ENCODE measurements around the gene ANGPTL4. TPM values are rescaled to one million over a fixed set of nuclear protein-coding genes. Genes with fewer than 3 reads are reported as not detected.
A peak's percentile ranks its signal among the peaks of the same experiment; 100 is the strongest.
"Not testable (repeated sequence)": the region's sequence is repeated elsewhere in the genome, so short reads cannot be mapped to it uniquely, and the experiment has no call there.

Gene ANGPTL4
- total RNA-seq, 1 donor from 2014 or later: 11.7 TPM

DNA sequence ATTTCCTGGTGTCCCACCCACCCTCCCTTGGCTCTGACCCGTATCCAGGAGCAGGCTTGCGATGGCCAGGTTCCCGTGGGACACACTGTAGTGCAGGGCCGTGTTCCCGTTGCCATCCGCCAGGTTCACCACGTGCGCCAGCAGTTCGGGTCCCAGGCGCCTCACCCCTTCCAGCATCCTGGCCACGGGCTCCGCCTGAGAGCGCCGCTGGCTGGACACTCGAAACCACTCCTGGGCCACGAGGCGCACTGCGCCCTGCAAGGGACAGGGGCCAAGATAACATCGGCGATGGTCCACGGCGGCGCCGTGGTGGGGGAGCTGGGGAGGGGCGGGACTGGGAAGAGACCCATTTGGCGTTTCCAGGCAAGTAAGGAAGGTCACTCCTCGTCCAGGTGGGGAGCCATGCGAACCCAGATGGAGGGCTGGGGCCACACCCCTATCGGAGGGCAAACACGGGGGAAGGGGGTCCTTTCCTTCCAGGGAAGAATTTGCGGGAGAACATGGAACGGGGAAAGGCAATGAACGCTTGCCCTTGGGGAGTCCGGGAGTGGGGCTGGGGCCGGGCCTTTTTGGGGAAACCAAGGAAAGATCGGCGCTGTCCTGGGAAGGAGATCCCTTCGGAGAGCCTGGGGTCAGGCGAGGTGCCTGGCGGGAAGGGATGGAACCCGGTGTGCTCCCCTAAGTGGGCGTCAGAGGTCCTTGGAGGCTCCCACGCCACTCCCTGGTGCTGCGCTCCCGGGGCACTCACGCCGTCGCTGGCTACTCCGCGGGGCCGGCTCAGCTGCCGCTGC, 30.8 kb upstream of the ANGPTL4 start:
- peak; percentile 66 for DNase-seq
- intact Hi-C loops (cut with micrococcal nuclease): no loop called here
- ATAC-seq: peak; percentile 38

DNA sequence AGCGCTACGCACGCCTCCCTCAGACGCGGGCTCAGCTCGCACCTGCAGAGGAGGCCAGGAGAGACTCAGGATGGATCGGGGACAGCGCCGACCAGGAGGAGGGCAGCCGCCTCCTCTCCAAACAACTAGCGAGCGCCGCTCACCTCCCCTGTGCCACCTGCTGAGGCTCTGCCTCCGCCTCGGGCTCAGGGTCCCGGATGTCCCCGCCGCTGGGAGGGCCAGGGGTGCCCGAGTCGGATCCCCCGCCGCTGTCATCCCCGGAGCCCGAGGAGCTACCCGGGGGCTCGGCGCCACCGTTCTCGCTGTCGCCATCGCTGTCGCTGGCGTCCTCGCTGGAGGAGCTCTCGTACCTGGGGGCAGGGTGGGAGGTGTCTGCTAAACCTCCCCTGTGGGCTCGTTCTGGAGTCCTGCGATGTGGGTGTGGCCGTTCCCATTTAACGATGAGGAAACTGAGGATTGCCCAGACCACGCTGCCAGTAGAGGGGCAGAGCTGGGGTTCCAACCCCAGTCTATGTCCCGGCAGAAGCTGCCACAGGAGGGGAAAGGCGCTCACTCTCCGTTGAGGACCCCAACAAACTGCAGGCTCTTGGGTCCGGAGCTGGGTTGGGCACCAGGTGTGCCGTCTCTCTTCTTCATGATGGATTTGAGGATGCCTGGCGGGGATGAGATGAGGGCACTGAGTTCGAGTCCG, 30.0 kb upstream of the ANGPTL4 start:
- intact Hi-C loops (cut with micrococcal nuclease): no loop called here
- DNase-seq (no peak), ATAC-seq (no peak)

DNA sequence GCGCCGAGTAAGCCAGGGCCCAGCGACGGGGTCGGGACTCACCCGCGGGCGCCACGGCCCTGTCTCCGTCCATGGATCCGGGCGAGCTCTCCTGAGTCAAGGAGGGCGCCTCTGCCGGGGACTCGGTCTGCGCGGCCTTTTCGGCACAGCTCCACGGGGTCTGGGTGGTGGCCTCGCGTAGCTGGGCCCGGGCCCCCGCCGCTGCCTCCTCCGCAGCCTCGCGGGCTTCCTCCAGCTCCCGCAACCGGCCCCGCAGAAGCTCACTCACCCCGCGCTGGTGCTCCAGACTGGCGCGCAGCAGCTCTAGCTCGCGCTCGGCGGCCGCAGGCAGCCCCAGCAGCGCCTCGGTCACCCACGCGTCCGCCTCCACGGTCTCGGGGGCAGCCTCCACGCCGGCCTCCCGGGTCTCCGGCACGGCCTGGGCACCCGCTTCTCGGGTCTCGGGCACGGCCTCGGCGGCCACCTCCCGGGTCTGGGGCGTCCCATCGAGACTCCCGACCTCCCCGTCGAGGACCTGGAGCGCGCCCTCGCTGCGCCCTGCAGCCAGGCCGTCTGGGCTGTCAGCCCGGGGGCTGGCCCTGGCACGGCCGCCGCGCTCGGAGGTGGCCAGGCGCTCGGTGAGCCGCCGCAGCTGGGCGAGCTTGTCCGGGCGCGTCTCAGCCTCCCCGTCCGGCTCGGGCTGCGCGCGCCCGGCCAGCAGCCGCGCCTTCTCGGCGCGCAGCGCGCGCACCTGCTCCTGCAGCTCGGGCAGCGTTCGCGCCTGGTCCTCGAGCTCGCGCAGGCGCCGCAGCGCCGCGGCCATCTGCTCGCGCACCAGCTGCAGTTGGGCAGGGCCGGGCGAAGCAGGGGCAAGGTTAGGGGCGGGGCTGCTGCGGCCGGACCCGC, 29.3 kb upstream of the ANGPTL4 start:
- DNase-seq (peak; percentile 74), ATAC-seq (peak; percentile 73)

DNA sequence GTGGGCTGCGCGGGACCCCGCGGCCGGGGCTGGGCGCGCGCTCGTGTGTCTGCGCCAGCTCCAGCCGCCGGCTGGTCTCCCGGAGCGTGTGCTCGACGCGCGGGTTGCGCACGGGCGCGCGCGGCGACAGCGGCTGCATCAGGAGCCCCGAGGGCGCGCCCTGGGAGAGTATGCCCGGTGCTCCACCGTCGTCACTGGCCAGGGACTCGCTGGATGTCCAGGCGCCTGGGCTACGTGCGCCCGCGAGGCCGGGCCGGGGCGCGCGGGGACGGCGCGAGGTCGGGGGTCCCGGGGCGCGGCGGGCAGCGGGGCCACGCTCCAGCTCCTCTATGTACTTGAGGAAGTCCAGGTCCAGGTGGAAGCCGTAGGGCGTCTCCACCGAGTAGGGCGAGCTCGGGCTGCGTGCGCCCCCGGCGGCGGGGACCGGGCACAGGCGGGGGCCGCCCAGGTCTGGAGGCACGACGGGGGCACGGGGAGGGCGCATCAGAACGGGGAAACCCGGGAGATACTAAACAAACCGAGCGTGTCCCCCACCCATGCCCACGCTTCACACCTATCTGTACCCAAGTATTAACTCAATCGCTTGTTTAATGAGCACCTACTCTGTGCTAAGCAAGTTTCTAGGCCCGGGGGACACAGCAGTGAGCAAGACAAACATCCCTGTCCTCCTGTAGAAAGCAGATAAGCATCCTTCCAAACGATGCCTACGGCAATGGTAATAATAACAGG, 28.4 kb upstream of the ANGPTL4 start:
- intact Hi-C loops (cut with micrococcal nuclease): no loop called here
- DNase-seq (no peak), ATAC-seq (no peak)

More for the DNA sequence above, 29.3 kb upstream of the ANGPTL4 start:
- intact Hi-C loops (cut with micrococcal nuclease): no loop called here

DNA sequence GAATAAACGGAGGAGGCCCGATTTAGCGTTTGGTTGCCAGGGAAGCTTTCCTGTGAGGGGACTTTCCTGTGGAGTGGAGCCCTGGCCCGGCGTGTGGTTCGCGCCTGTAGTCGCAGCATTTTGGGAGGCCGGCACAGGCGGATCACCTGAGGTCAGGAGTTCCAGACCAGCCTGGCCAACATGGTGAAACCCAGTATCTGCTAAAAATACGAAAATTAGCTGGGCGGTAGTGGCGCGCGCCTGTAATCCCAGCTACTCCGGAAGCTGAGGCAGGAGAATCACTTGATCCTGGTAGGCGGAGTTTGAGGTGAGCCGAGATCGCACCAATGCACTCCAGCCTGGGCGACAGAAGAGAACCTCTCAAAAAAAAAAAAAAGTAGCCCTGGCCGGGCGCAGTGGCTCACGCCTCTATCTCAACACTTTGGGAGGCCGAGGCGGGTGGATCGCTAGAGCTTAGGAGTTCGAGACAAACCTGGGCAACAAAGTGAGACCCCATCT, 27.8 kb upstream of the ANGPTL4 start:
- no peak for DNase-seq
- ATAC-seq: no peak
- intact Hi-C loops (cut with micrococcal nuclease): no loop called here

DNA sequence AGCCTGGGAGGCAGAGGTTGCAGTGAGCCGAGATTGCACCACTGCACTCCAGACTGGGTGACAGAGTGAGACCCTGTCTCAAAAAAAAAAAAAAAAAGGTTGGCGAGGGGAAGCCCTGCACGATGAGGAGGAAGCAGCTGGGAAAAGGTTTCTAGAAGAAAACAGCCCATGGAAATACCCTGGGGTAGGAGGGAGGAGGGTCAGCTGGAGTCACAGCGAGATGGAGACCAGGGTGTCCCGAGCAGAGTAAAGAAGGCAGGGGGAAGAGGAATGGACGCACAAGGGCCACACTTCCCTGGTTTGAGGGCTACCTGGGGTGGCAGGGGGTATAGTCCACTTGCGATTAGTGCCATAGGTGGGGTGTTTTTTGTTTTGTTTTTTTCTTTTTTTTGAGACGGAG, 27.3 kb upstream of the ANGPTL4 start:
- DNase-seq (no peak), ATAC-seq (no peak)
- intact Hi-C loops (cut with micrococcal nuclease): no loop called here

DNA sequence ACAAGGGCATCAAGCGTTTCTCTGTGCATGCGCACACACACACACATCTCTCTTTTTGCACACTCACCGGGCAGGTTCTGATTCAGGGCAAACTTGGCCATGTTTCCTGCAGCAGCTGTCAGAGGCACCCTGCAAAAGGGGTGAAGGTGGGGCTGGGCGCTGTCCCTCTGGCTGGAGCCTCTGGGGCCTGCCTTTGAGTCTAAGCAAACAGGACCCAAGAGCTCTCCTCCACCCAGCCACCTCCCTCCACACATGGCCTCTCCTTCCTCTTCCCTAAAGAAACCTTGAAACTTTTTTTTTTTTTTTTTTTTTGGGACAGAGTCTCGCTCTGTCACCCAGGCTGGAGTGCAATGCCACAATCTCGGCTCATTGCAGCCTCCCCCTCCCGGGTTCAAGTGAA, 26.2 kb upstream of the ANGPTL4 start:
- intact Hi-C loops (cut with micrococcal nuclease): no loop called here
- DNase-seq: no peak
- ATAC-seq: no peak

DNA sequence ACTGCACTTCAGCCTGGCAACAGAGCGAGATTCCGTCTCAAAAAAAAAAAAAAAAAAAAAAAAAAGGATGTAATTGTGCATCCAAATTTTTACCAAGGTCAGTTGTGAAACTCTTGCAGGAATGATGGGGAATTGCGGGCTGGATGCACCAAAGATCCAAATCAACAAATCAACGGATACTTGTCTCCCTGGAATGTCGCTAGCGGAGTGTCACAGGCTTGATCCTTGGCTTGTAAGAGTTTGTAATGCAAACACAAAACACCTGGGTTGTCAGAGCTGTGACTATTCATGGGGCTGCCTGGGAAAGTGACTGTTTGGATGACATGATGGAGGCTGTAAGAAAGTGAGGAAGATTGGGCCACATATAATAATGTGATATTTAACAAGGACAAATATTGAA, 25.1 kb upstream of the ANGPTL4 start:
- DNase-seq (no peak), ATAC-seq (no peak)
- intact Hi-C loops (cut with micrococcal nuclease): no loop called here

DNA sequence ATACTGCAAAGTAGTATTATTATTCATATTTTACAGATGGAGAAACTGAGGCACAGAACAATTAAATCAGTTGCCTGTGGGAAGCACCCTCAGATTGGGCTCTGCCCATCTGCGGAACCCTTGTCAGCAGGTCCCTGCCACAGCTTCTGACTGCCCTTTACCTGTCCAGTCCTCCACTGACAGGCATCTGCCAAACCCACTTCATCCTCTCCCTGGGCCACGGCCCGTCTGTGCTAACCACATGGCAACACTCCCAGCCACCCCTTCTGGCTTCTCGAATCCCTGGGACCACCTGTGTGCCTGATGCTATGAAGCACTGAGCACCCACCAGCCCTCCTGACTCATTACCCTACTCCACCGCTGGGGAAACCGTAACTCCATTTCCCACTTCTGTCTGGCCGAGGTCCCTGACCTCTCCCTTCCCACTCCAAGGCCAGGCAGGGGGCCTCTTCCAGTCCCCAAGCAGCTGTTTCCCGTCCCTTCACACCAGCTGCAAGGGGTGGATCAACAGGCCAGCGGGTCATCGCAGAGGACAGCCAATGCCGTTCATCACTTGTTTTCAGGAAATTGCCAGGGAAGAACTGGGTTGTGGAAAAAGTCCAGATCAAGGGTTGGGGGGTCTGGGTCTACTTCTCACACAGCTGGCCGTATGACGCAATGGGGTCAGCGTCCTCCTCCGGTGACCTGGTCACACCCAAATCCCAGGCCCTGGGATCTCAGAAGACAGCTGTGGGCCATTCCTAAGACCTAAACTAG, 23.4 kb upstream of the ANGPTL4 start:
- peak; percentile 72 for ATAC-seq
- intact Hi-C loops (cut with micrococcal nuclease): no loop called here
- DNase-seq: peak; percentile 81

DNA sequence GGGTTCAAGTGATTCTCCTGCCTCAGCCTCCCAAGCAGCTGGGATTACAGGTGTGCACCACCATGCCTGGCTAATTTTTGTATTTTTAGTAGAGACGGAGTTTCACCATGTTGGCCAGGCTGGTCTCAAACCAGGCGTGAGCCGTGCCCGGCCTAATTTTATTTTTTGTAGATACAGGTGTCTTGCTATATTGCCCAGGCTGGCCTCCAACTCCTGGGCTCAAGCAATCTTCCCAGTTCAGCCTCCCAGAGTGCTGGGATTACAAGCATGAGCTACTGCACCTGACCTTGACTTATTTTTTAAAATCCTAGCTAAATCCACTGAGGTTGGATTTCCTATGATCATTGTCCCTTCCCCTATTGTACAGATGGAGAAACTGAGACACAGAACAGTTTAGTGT, 22.5 kb upstream of the ANGPTL4 start:
- intact Hi-C loops (cut with micrococcal nuclease); DNase-seq; ATAC-seq: not testable (repeated sequence)

DNA sequence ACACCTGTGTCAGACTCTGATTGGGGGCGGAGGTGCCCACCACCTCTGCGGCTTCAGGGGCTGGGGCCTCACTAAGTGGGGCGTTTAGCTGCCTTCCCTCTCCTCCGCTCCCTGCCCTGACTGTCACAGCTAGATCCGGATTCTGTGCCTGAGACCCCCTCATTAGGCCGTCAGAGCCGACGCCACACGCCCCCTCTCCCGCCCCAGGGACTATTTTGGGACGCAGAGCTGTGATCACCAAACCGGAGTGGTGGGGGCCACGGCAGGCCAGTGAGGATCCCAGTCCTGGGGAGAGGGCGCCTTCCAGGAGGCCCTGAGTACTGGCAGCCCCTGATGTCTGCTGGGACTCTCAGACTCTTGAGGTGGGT, 21.7 kb upstream of the ANGPTL4 start:
- intact Hi-C loops (cut with micrococcal nuclease): no loop called here
- no peak for ATAC-seq

DNA sequence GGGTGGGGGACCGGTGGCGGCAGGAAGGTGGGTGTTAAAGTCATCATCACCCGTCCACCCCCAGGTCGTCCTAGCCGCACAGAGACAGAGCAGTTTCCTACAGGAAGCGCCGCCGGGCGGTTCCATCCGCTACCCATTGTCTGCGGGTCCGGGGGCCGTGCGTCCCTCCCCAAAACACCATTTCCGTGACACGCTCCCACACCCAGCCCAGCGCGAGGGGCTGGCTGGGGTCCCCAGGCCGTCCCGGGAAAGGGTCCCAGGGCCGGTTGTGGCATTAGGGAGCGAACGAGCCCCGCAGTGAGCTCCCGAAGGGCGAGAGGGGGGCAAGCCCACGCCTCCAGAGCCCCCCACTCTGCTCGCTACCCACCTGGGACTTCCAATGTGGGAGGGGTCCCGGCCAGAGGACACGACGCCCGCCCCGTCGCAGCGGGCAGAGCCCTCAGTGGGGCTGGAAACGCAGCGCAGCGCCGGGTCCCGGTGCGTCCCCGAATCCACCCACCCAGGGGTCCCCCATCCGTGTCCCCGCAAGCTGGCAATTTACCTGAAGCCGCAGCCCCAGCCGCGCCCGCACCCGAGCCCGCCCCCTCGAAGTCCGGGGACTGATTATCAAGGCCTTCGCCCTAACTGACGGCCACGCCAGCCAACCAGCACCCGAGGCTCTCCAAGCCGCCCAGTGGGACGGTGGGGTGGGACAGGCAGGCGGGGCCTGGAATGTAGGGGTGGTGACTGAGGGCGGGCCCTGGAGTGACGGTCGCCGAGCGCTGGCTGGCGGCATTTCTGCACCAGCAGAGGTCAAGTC, 21.1 kb upstream of the ANGPTL4 start, which contains the start of gene KANK3:
Gene KANK3 (minus strand): TSS at position 579 of the 799 bp plus-strand sequence. CDS start 5,434 bp downstream, outside the sequence.
- ATAC-seq (peak; percentile 96), DNase-seq (peak; percentile 99)
- intact Hi-C loops (cut with micrococcal nuclease): no loop called here

More for the DNA sequence above, 21.7 kb upstream of the ANGPTL4 start:
- DNase-seq: no peak

DNA sequence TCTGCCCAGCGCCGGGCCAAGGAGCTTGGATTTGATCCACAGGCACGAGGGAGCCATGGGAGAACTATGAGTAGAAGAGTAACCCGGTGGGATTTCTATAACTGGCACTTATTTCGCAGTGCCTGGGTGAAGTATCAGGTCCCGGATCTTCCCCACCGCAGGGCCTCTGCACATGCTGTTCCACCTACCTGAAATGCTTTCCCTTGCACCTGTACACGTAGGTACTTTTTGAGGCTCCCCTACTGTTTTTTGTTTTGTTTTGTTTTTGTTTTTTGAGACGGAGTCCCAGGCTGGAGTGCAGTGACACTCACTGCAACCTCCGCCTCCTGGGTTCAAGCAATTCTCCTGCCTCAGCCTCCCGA, 20.5 kb upstream of the ANGPTL4 start:
- no peak for ATAC-seq
- no peak for DNase-seq
- intact Hi-C loops (cut with micrococcal nuclease): no loop called here

DNA sequence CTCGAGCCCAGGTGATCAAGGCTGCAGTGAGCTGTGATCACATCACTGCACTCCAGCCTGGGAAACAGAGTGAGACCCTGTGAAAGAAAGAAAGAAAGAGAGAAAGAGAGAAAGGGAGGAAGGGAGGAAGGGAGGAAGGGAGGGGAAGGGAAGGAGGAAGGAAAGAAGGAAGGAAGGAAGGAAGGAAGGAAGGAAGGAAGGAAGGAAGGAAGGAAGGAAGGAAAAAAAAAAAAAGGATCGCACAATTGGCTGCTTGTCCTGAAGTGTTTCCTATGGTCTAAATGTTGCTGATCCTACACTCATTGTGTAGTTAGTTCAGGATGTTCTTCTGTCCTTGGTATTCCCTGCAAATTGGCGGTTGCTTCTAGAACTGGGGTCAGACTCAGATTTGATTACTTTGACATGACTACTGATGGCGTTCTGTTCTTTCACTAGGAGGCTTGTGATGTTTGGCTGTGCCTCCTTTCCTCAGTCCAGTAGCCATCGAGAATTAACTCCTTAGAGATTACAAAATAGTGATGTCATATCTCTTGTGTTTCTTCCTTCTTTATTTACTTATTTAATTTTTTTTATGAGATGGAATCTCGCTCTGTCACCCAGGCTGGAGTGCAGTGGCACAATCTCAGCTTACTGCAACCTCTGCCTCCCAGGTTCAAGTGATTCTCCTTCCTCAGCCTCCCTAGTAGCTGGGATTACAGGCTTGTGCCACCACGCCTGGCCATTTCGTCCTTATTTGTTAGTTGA, 14.2 kb upstream of the ANGPTL4 start:
- ATAC-seq; DNase-seq; intact Hi-C loops (cut with micrococcal nuclease): not testable (repeated sequence)

DNA sequence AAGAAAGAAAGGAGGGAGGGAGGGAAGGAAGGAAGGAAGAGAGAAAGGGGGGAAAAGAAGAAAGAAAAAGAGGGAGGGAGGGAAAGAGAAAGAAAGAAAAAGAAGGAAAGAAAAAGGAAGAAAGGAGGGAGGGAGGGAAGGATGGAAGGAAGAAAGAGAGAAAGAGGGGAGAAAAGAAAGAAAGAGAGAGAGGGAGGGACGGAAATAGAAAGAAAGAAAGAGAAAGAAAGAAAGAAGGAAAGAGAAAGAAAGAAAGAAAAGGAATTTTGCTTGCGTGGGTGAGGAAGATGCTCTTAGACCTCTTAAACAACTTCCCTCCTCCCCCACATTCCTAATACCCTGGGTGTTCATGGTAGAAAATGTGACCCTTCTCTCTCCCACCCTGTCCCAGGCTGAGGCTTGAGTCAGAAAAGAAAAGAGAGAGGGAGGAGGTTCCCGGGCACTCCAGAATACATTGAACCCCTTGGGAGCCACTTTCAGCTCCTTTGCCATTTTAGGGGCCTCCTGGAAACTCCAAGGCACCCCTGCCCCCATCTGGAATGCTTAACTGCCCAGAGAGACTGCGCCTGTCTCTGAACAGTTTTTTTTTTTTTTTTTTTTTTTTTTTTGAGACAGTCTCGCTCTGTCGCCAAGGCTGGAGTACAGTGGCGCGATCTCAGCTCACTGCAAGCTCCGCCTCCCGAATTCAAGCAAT, 11.7 kb upstream of the ANGPTL4 start:
- no peak for DNase-seq
- ATAC-seq: no peak
- intact Hi-C loops (cut with micrococcal nuclease): no loop called here

DNA sequence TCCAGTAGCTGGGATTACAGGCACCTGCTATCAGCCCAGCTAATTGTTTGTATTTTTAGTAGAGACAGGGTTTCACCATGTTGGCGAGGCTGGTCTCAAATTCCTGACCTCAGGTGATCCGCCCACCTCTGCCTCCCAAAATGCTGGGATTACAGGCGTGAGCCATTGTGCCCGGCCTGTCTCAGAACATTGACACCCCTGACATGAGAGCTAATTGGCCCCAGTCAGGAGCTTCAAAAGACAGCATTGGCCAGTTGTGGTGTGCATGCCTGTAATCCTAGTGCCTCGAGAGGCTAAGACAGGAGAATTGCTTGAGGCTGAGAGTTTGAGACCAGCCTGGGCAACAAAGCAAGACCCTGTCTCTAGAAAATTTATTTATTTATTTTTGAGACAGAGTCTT, 11.1 kb upstream of the ANGPTL4 start:
- DNase-seq; intact Hi-C loops (cut with micrococcal nuclease); ATAC-seq: not testable (repeated sequence)
